ENCODE data around the gene CCL7. TPM values are rescaled to one million over a fixed set of nuclear protein-coding genes. Genes with fewer than 3 reads are reported as not detected.

CCL7 gene
- total RNA-seq, 1 donor from 2014 or later: not detected

DNA sequence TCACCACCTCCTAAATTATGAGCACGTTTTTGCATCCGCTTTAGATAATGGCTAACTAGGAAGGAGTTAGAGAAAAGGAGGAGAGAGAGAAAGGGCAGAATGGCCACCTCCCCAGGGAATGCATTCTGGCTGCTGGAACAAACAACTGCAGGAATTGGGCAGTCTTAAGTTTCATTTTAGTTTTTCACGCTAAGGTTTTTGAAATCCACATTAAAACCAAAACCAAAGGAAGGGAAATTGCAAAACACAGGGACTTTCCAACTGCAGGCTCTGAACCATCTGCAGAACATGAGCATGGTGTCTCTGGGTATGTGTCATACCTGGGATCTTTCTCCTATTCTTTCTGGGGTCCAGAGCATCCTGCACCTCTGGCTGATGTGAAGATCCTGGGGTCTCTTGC, 37.1 kb downstream of the CCL7 start:
- Mint-ChIP-seq H3K36me3 (ENCODE audit: low read depth, unreplicated experiment) (no peaks in the 10 kb centered on the region), H3K9me3 (ENCODE audit: unreplicated experiment) (no peaks in the 10 kb centered on the region), H3K4me1 (ENCODE audit: unreplicated experiment) (no peaks in the 10 kb centered on the region), H3K27ac (ENCODE audit: unreplicated experiment) (no peak overlapping the region), H3K27me3 (ENCODE audit: unreplicated experiment) (no peaks in the 10 kb centered on the region), H3K4me3 (ENCODE audit: unreplicated experiment) (no peak overlapping the region)
- DNase-seq (ENCODE audit: low spot score): no peak
- TF ChIP-seq CTCF (IDR thresholded peaks at IDR 0.05; ENCODE audit: unreplicated experiment): no peak

DNA sequence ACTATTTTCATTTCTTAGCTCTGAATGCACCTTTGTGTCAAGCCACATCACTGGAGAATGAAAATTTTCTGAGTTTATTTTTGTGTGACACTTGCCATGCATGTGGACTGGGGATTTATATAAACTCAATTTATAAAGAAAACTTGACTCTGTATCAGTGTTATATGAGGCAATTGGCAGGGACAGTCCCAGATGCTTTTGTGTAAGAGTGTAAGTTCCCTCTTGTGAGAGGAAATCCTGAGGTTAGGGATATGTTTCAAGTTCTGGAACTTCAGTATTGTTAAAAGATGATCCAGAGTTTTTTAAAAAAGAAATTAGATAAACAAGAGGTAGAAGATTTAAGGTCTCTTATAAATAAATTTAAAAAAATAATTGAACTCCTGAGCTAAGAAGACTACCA, 38.4 kb downstream of the CCL7 start:
- no peak for DNase-seq (ENCODE audit: low spot score)
- no peak for TF ChIP-seq CTCF (IDR thresholded peaks at IDR 0.05; ENCODE audit: unreplicated experiment)
- Mint-ChIP-seq H3K27ac (ENCODE audit: unreplicated experiment) (no peak overlapping the region), H3K27me3 (ENCODE audit: unreplicated experiment) (no peaks in the 10 kb centered on the region), H3K36me3 (ENCODE audit: low read depth, unreplicated experiment) (no peaks in the 10 kb centered on the region), H3K4me1 (ENCODE audit: unreplicated experiment) (no peaks in the 10 kb centered on the region), H3K9me3 (ENCODE audit: unreplicated experiment) (no peaks in the 10 kb centered on the region), H3K4me3 (ENCODE audit: unreplicated experiment) (no peak overlapping the region)

GRCh38 chr17:34311291-34311690, 41.3 kb downstream of the CCL7 start:
- no peaks in the 10 kb centered on the region for H3K27me3 Mint-ChIP-seq (ENCODE audit: unreplicated experiment)
- no peak for DNase-seq (ENCODE audit: low spot score)
- H3K4me3 Mint-ChIP-seq (ENCODE audit: unreplicated experiment): no peak overlapping the region
- TF ChIP-seq CTCF (IDR thresholded peaks at IDR 0.05; ENCODE audit: unreplicated experiment): no peak
- H3K4me1 Mint-ChIP-seq (ENCODE audit: unreplicated experiment): no peaks in the 10 kb centered on the region
- H3K9me3 Mint-ChIP-seq (ENCODE audit: unreplicated experiment): no peaks in the 10 kb centered on the region
- no peaks in the 10 kb centered on the region for H3K36me3 Mint-ChIP-seq (ENCODE audit: low read depth, unreplicated experiment)
- H3K27ac Mint-ChIP-seq (ENCODE audit: unreplicated experiment): no peak overlapping the region

GRCh38 chr17:34312080-34312479, 42.1 kb downstream of the CCL7 start:
- no peak for DNase-seq (ENCODE audit: low spot score)
- no peaks in the 10 kb centered on the region for H3K36me3 Mint-ChIP-seq (ENCODE audit: low read depth, unreplicated experiment)
- H3K9me3 Mint-ChIP-seq (ENCODE audit: unreplicated experiment): no peaks in the 10 kb centered on the region
- H3K4me1 Mint-ChIP-seq (ENCODE audit: unreplicated experiment): no peaks in the 10 kb centered on the region
- TF ChIP-seq CTCF (IDR thresholded peaks at IDR 0.05; ENCODE audit: unreplicated experiment): no peak
- no peak overlapping the region for H3K4me3 Mint-ChIP-seq (ENCODE audit: unreplicated experiment)
- no peak overlapping the region for H3K27ac Mint-ChIP-seq (ENCODE audit: unreplicated experiment)
- no peaks in the 10 kb centered on the region for H3K27me3 Mint-ChIP-seq (ENCODE audit: unreplicated experiment)

DNA sequence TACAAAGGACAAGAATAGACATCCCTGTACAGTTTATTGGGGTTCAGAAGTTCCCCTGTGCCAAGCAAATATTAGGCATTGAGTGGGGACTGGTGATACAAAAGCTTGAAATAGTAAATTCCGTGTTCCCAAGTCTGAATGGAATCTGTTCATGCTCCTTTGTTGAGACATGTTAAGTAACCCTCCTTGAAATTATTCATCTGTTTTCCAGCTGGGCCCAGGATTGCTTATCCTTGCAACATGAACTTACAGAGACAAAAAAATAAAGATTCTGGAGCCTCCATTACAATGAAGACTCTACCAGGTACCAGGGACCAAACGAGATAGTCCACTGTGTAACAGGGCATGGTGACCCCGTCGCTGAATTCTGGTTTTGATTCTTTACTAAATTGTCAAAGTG, 43.1 kb downstream of the CCL7 start:
- TF ChIP-seq CTCF (IDR thresholded peaks at IDR 0.05; ENCODE audit: unreplicated experiment): no peak
- no peaks in the 10 kb centered on the region for H3K4me1 Mint-ChIP-seq (ENCODE audit: unreplicated experiment)
- DNase-seq (ENCODE audit: low spot score): no peak
- H3K27me3 Mint-ChIP-seq (ENCODE audit: unreplicated experiment): no peaks in the 10 kb centered on the region
- H3K27ac Mint-ChIP-seq (ENCODE audit: unreplicated experiment): no peak overlapping the region
- H3K36me3 Mint-ChIP-seq (ENCODE audit: low read depth, unreplicated experiment): no peaks in the 10 kb centered on the region
- H3K4me3 Mint-ChIP-seq (ENCODE audit: unreplicated experiment): no peak overlapping the region
- H3K9me3 Mint-ChIP-seq (ENCODE audit: unreplicated experiment): no peaks in the 10 kb centered on the region

All from endothelial cell (in vitro differentiated cells).